ENCODE measurements around the gene SRSF3.

DNA sequence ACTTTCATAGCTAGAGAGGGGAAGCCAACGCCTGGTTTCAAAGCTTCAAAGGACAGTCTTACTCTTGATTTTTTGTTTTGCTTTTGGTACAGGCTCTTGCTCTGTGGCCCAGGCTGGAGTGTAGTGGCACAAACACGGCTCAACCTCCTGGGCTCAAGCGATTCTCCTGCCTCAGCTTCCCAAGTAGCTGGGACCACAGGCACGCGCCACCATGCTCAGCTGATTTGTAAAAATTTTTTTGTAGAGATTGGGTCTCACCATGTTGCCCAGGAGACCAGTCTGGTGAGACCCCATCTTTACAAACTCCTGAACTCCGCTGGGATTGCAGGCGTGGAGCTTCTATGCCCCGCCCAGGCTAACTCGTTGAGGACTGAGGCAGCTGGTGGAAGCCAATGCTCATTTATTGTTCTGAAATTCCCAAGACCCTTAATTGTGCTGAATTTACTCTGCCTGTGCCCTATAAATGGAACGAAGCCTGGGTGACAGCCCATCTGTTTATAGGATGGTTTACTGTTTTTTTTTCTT is 18.0 kb downstream of the SRSF3 start:
- TF ChIP-seq CTCF (conservative IDR thresholded peaks at IDR 0.05 in 1 of 2, IDR thresholded peaks at IDR 0.05 in 1 of 2; ENCODE audit: extremely low read depth in 1 of 2, insufficient read depth in 1 of 2, low read depth in 1 of 2, low read length in 2 of 2) (no peak), EZH2 (IDR thresholded peaks at IDR 0.05; ENCODE audit: borderline replicate concordance, low read length) (no peak)

All from mammary epithelial cell (primary cell).